Upper lobe of right lung (tissue), 1 donor: ENCODE measurements around the gene OR10H2. TPM values are rescaled to one million over a fixed set of nuclear protein-coding genes. Genes with fewer than 3 reads are reported as not detected.
"Not testable (repeated sequence)": the region's sequence is repeated elsewhere in the genome, so short reads cannot be mapped to it uniquely, and the experiment has no call there.

Experiments
- ATAC-seq: fragments of 200-7000 bp; cut with Tn5 transposase; one replicate; pipeline ENCODE4 v1.9.1; 2020; ENCODE audit warnings: mild to moderate bottlenecking, moderate library complexity
- DNase-seq: peaks from one replicate; pipeline ENCODE4 v3.0.0-alpha.2; 2020
- H3K27ac ChIP-seq: fragments of 200-600 bp; one replicate; pipeline ENCODE4 v1.8.0; 2022
- H3K27me3 ChIP-seq: fragments of 200-600 bp; one replicate; pipeline ENCODE4 v1.8.0; 2022; ENCODE audit warnings: mild to moderate bottlenecking
- H3K36me3 ChIP-seq: fragments of 200-600 bp; one replicate; pipeline ENCODE4 v1.8.0; 2022
- H3K4me1 ChIP-seq: fragments of 200-600 bp; one replicate; pipeline ENCODE4 v1.8.0; 2022
- H3K4me3 ChIP-seq: fragments of 200-600 bp; one replicate; pipeline ENCODE4 v1.8.0; 2022; ENCODE audit warnings: mild to moderate bottlenecking
- H3K9me3 ChIP-seq: fragments of 200-600 bp; one replicate; pipeline ENCODE4 v1.8.0; 2022
- CTCF ChIP-seq: fragments of 200-600 bp; IDR thresholded peaks from one replicate; pipeline ENCODE4 v1.8.0; 2022; ENCODE audit warnings: antibody characterized with exemption
- intact Hi-C: fragments of 100-400 bp; cut with DNase I; formaldehyde crosslinking; loops from one replicate; pipeline ENCODE4 v1.11.0; 2022
- total RNA-seq: library from RNA; stranded (reverse); fragmentation: NEBNext Ultra II Directional; extraction: Animal tissue kit (Norgen Biotek cat#: 25700); gene quantifications from one replicate; pipeline ENCODE4 v1.2.1, GENCODE V29; 2021
- donor health status: DM: no; HTN: yes; CAD: no; lungs with severe emphysema.

The OR10H2 gene
- total RNA-seq, 1 donor from 2014 or later: not detected

- H3K4me3 ChIP-seq: no peak within 1 kb of the TSS
Measured at GRCh38 chr19:15737722-15738121, 9.9 kb downstream of the OR10H2 start, which contains the start of gene OR10H3. Gene OR10H3, plus strand, starts transcription at chr19:15737985. Its CDS starts 3,408 bp downstream, at chr19:15741393.

GRCh38 chr19:15740785-15741184, 13.0 kb downstream of the OR10H2 start:
- no peaks in the 10 kb centered on the region for H3K9me3 ChIP-seq
- ATAC-seq: no peak
- intact Hi-C loops: no loop called here
- H3K4me3 ChIP-seq: no peak overlapping the region
- no peak for DNase-seq
- H3K27me3 ChIP-seq: peaks cover 7% of the 10 kb centered on the region
- TF ChIP-seq CTCF: no peak
- H3K27ac ChIP-seq: no peak overlapping the region
- H3K4me1 ChIP-seq: no peaks in the 10 kb centered on the region
- H3K36me3 ChIP-seq: no peaks in the 10 kb centered on the region

More at GRCh38 chr19:15737722-15738121, 9.9 kb downstream of the OR10H2 start, which contains the start of gene OR10H3:
- no peak within 1 kb of the TSS for H3K27ac ChIP-seq
- DNase-seq (no peak), ATAC-seq (no peak)
- no peak for TF ChIP-seq CTCF
- H3K36me3 ChIP-seq: no peaks in the 10 kb centered on the region
- H3K27me3 ChIP-seq: no peaks in the 10 kb centered on the region
- H3K4me1 ChIP-seq: no peaks in the 10 kb centered on the region
- H3K9me3 ChIP-seq: no peaks in the 10 kb centered on the region
- intact Hi-C loops: no loop called here

GRCh38 chr19:15748239-15748638, 20.4 kb downstream of the OR10H2 start:
- no peak for ATAC-seq
- intact Hi-C loops: no loop called here

GRCh38 chr19:15758379-15758778, 30.6 kb downstream of the OR10H2 start:
- no peak for ATAC-seq
- no peaks in the 10 kb centered on the region for H3K4me1 ChIP-seq
- H3K36me3 ChIP-seq: no peaks in the 10 kb centered on the region
- TF ChIP-seq CTCF: no peak
- intact Hi-C loops: no loop called here
- peaks cover 16% of the 10 kb centered on the region for H3K27me3 ChIP-seq
- no peak overlapping the region for H3K27ac ChIP-seq
- no peak overlapping the region for H3K4me3 ChIP-seq
- H3K9me3 ChIP-seq: no peaks in the 10 kb centered on the region
- no peak for DNase-seq

More at GRCh38 chr19:15748239-15748638, 20.4 kb downstream of the OR10H2 start:
- Histone ChIP-seq H3K9me3 (no peaks in the 10 kb centered on the region), H3K36me3 (no peaks in the 10 kb centered on the region), H3K4me1 (no peaks in the 10 kb centered on the region), H3K4me3 (no peak overlapping the region), H3K27ac (no peak overlapping the region), H3K27me3 (peaks cover 39% of the 10 kb centered on the region)
- no peak for TF ChIP-seq CTCF
- no peak for DNase-seq

GRCh38 chr19:15759962-15760565, 32.2 kb downstream of the OR10H2 start:
- no peaks in the 10 kb centered on the region for H3K4me1 ChIP-seq
- TF ChIP-seq CTCF: no peak
- H3K27me3 ChIP-seq: peaks cover 16% of the 10 kb centered on the region
- no peak overlapping the region for H3K4me3 ChIP-seq
- no peaks in the 10 kb centered on the region for H3K9me3 ChIP-seq
- ATAC-seq (no peak), DNase-seq (no peak)
- intact Hi-C loops: no loop called here
- no peak overlapping the region for H3K27ac ChIP-seq
- H3K36me3 ChIP-seq: no peaks in the 10 kb centered on the region

GRCh38 chr19:15769586-15769985, 41.8 kb downstream of the OR10H2 start:
- no peak overlapping the region for H3K4me3 ChIP-seq
- H3K9me3 ChIP-seq: no peaks in the 10 kb centered on the region
- ATAC-seq (no peak), DNase-seq (no peak)
- no peaks in the 10 kb centered on the region for H3K36me3 ChIP-seq
- no peak for TF ChIP-seq CTCF
- no peak overlapping the region for H3K27ac ChIP-seq
- intact Hi-C loops: no loop called here
- H3K27me3 ChIP-seq: no peaks in the 10 kb centered on the region
- H3K4me1 ChIP-seq: no peaks in the 10 kb centered on the region

GRCh38 chr19:15774159-15774558, 46.3 kb downstream of the OR10H2 start:
- DNase-seq, H3K9me3 ChIP-seq: not testable (repeated sequence)

More at GRCh38 chr19:15774159-15774558, 46.3 kb downstream of the OR10H2 start:
- ATAC-seq, intact Hi-C loops, H3K36me3 ChIP-seq, H3K27ac ChIP-seq, H3K27me3 ChIP-seq, H3K4me3 ChIP-seq, H3K4me1 ChIP-seq: not testable (repeated sequence)
